Calu3 (cell line): ENCODE measurements around the gene NOX3. TPM values are rescaled to one million over a fixed set of nuclear protein-coding genes. Genes with fewer than 3 reads are reported as not detected.

Source experiments
- BruUV-seq: library from RNA; stranded (reverse); fragments of 400-500 nt; replicated peaks from 2 replicates; lab custom pipeline; 2021; lab: Mats Ljungman, UMichigan
- CTCF ChIA-PET: fragments of 300-600 bp; sonication (Branson Sonifier 250); formaldehyde crosslinking; loops from one replicate; lab custom pipeline; 2022; ENCODE audit warnings: antibody characterized with exemption; lab: Charles Lee
- DNase-seq: peaks from one replicate; pipeline ENCODE4 v3.0.0; 2022
- H3K27ac Mint-ChIP-seq: one replicate; pipeline ENCODE4 v1.8.0; 2022; ENCODE audit warnings: mixed read lengths; ENCODE audit not compliant: unreplicated experiment
- H3K27me3 Mint-ChIP-seq: one replicate; pipeline ENCODE4 v1.8.0; 2022; ENCODE audit warnings: mixed read lengths; ENCODE audit not compliant: unreplicated experiment
- H3K36me3 Mint-ChIP-seq: one replicate; pipeline ENCODE4 v1.8.0; 2022; ENCODE audit warnings: mild to moderate bottlenecking, moderate library complexity, mixed read lengths; ENCODE audit not compliant: insufficient read depth, unreplicated experiment
- H3K4me1 Mint-ChIP-seq: one replicate; pipeline ENCODE4 v1.8.0; 2022; ENCODE audit warnings: mild to moderate bottlenecking, low read depth, mixed read lengths; ENCODE audit not compliant: unreplicated experiment
- H3K4me3 Mint-ChIP-seq: one replicate; pipeline ENCODE4 v1.8.0; 2022; ENCODE audit warnings: mild to moderate bottlenecking, low read depth, moderate library complexity, mixed read lengths; ENCODE audit not compliant: unreplicated experiment
- H3K9me3 Mint-ChIP-seq: one replicate; pipeline ENCODE4 v1.8.0; 2022; ENCODE audit warnings: low read depth, mixed read lengths; ENCODE audit not compliant: unreplicated experiment
- intact Hi-C: fragments of 100-400 bp; cut with micrococcal nuclease; formaldehyde crosslinking; loops from one replicate; pipeline ENCODE4 v1.10.0; 2022; ENCODE audit not compliant: unreplicated experiment
- total RNA-seq: library from RNA; stranded (reverse); gene quantifications from 2 replicates; pipeline ENCODE4 v1.2.3, GENCODE V29; 2022
- TF ChIP-seq, protein P1 (sequence below): fragments of 200-600 bp; IDR thresholded peaks from one replicate; pipeline ENCODE4 v1.8.0; 2022; ENCODE audit warnings: antibody characterized with exemption; ENCODE audit not compliant: unreplicated experiment

Gene NOX3
- total RNA-seq, 1 experiment from 2014 or later: not detected

DNA sequence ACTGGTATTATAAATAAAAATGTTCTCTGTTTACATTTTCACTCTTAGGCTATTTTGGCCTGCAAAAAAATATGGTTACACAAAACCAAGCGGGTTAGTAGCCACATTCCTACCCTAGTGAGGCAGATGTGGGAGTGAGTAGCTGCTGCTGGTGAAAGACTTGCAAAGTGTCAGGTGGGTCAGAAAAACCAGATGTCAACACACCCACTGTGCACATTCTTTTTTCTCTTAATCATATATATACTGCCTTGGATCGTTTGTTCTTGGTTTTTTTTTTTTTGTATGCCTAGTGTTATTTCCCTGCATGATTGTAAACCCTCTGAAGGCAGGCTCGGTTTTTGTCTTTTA lies 73.3 kb downstream of the NOX3 start:
- intact Hi-C loops: no loop called here
- H3K4me1 Mint-ChIP-seq: no peaks in the 10 kb centered on the region
- no peaks in the 10 kb centered on the region for H3K9me3 Mint-ChIP-seq
- no peaks in the 10 kb centered on the region for H3K36me3 Mint-ChIP-seq
- TF ChIP-seq, protein P1, sequence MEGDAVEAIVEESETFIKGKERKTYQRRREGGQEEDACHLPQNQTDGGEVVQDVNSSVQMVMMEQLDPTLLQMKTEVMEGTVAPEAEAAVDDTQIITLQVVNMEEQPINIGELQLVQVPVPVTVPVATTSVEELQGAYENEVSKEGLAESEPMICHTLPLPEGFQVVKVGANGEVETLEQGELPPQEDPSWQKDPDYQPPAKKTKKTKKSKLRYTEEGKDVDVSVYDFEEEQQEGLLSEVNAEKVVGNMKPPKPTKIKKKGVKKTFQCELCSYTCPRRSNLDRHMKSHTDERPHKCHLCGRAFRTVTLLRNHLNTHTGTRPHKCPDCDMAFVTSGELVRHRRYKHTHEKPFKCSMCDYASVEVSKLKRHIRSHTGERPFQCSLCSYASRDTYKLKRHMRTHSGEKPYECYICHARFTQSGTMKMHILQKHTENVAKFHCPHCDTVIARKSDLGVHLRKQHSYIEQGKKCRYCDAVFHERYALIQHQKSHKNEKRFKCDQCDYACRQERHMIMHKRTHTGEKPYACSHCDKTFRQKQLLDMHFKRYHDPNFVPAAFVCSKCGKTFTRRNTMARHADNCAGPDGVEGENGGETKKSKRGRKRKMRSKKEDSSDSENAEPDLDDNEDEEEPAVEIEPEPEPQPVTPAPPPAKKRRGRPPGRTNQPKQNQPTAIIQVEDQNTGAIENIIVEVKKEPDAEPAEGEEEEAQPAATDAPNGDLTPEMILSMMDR: no peak
- CTCF ChIA-PET: no interaction called here
- no peak overlapping the region for H3K4me3 Mint-ChIP-seq
- H3K27ac Mint-ChIP-seq: no peak overlapping the region
- no TSS peak for BruUV-seq
- H3K27me3 Mint-ChIP-seq: no peaks in the 10 kb centered on the region
- no peak for DNase-seq

DNA sequence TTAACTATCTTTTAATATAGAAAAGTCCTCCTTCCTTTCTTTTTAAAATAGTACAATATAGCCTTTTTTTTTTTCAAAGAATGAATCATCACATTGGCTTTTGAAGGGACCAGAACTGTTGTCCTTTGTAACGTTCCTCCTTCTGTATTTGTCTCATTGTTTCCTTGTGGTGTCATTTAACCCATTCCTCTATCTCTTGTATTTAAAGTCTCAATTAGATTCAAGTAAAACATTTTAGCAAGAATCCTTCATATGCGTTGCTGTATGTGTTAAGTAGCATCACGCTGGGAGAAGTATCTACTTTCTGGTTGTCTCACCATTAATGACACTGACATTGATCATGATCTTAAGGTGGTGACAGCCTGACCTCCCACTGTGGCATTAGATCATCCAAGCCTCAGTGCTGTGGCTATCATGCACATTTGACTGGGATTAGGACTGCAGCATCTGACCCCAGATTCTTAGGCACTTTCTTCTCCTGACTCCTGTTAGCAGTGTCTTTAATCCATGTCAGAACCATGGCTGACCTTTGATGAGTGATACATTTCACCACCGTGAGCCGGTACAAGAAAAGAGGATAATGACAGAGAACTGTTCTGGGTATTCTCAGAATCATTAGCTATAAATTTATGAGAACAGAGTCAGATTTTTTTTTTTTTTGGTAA lies 73.8 kb downstream of the NOX3 start:
- TF ChIP-seq, protein P1: no peak
- BruUV-seq: no TSS peak
- H3K4me1 Mint-ChIP-seq: no peaks in the 10 kb centered on the region
- intact Hi-C loops: no loop called here
- CTCF ChIA-PET: no interaction called here
- H3K27ac Mint-ChIP-seq: no peak overlapping the region
- H3K36me3 Mint-ChIP-seq: no peaks in the 10 kb centered on the region
- no peaks in the 10 kb centered on the region for H3K27me3 Mint-ChIP-seq
- no peaks in the 10 kb centered on the region for H3K9me3 Mint-ChIP-seq
- no peak overlapping the region for H3K4me3 Mint-ChIP-seq
- no peak for DNase-seq

DNA sequence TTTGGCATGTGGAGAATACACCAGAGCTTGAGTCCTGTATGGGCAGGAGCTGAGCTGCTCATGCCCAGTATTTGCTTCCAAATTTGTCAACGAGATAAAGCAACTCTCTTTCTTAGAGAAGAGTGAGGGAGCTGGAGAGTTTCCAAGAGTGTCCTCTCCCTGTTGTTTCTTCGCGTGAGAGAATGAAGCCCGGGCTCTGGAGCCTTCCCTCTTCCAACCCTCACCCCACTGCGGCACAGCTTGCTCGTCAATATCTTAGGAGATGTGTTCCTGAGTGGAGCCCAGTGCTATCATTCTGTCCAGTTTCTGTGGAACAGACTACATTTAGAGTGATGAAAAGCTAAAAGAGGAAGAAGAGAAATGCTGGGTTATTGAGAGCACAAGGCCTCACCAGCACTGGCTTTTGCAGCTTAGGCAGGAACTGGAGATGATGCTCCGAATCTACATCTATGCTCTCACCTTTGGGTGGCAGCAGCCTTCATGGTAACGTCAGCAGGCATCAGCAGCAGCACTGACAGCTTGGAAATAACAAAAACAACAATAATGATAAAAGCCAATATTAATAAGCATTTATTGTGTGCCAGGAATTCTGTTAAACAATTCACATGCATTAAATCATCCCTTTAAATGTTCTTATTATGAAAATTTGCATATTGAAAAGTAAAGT lies 74.8 kb downstream of the NOX3 start:
- H3K4me1 Mint-ChIP-seq: no peaks in the 10 kb centered on the region
- TF ChIP-seq, protein P1: no peak
- intact Hi-C loops: no loop called here

DNA sequence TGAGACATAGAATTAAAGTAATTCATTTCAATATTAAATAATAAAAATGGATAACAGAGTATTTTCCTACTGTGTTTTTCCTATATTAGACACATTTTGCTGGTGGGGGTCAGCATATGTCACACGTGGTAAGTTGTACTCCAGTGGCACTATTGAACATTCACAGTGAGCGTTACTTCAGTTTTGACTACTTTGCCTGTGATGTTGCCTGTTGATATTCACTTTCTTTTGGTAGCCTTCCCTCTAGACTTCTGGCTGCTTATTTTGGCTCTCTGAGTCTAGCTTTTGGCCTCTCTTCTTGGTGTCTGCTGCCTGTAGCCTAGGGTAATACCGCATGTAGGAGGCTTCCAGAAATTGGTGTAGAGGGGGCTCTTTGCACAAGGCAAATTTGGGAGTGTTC lies 76.9 kb downstream of the NOX3 start:
- Mint-ChIP-seq H3K27me3 (no peaks in the 10 kb centered on the region), H3K4me3 (no peak overlapping the region), H3K4me1 (no peaks in the 10 kb centered on the region), H3K36me3 (no peaks in the 10 kb centered on the region), H3K9me3 (no peaks in the 10 kb centered on the region), H3K27ac (no peak overlapping the region)
- BruUV-seq: no TSS peak
- DNase-seq: no peak
- intact Hi-C loops: no loop called here
- CTCF ChIA-PET: no interaction called here
- TF ChIP-seq, protein P1: no peak

More for the DNA sequence above, 74.8 kb downstream of the NOX3 start:
- Mint-ChIP-seq H3K27me3 (no peaks in the 10 kb centered on the region), H3K36me3 (no peaks in the 10 kb centered on the region), H3K27ac (no peak overlapping the region), H3K4me3 (no peak overlapping the region), H3K9me3 (no peaks in the 10 kb centered on the region)
- no TSS peak for BruUV-seq
- no peak for DNase-seq
- CTCF ChIA-PET: no interaction called here
